Measurements from ENCODE around the gene SAC3D1.
A peak's percentile ranks its signal among the peaks of the same experiment; 100 is the strongest.

SAC3D1 gene

GRCh38 chr11:65071907-65072630 lies 31.1 kb downstream of the SAC3D1 start:
- no peaks in the 10 kb centered on the region for H3K27me3 ChIP-seq (ENCODE audit: control insufficient read depth, insufficient read depth, low read length, poor library complexity, severe bottlenecking)
- H3K27ac ChIP-seq (ENCODE audit: insufficient read depth, low read depth, low read length, poor library complexity, severe bottlenecking), result no peak overlapping the region
- no peaks in the 10 kb centered on the region for H3K9me3 ChIP-seq (ENCODE audit: control insufficient read depth, low read length)
- H3K4me3 ChIP-seq (ENCODE audit: insufficient read depth, low read depth, low read length), result no peak overlapping the region
- 73 to 81% methylated on average over 4 of the region's 4 CpGs for WGBS, 2 experiments
- peaks cover 3% of the 10 kb centered on the region for H3K36me3 ChIP-seq (ENCODE audit: control insufficient read depth, insufficient read depth, low read length)
- peaks cover 4% of the 10 kb centered on the region for H3K4me1 ChIP-seq (ENCODE audit: control insufficient read depth, insufficient read depth, low read length)

GRCh38 chr11:65072631-65072966 lies 31.6 kb downstream of the SAC3D1 start:
- Histone ChIP-seq H3K27me3 (ENCODE audit: control insufficient read depth, insufficient read depth, low read length, poor library complexity, severe bottlenecking) (no peaks in the 10 kb centered on the region), H3K27ac (ENCODE audit: insufficient read depth, low read depth, low read length, poor library complexity, severe bottlenecking) (no peak overlapping the region), H3K4me1 (ENCODE audit: control insufficient read depth, insufficient read depth, low read length) (peaks cover 4% of the 10 kb centered on the region), H3K9me3 (ENCODE audit: control insufficient read depth, low read length) (no peaks in the 10 kb centered on the region), H3K36me3 (ENCODE audit: control insufficient read depth, insufficient read depth, low read length) (peaks cover 8% of the 10 kb centered on the region), H3K4me3 (ENCODE audit: insufficient read depth, low read depth, low read length) (no peak overlapping the region)
- 82 to 84% methylated on average over 1 of the region's 1 CpG for WGBS, 2 experiments

- H3K27me3 ChIP-seq (ENCODE audit: control insufficient read depth, insufficient read depth, low read length, poor library complexity, severe bottlenecking), result no peaks in the 10 kb centered on the region
- H3K4me1 ChIP-seq (ENCODE audit: control insufficient read depth, insufficient read depth, low read length), result peaks cover 4% of the 10 kb centered on the region
- WGBS, 2 experiments, result 88 to 92% methylated on average over 4 of the region's 4 CpGs
- no peak overlapping the region for H3K27ac ChIP-seq (ENCODE audit: insufficient read depth, low read depth, low read length, poor library complexity, severe bottlenecking)
- no peaks in the 10 kb centered on the region for H3K9me3 ChIP-seq (ENCODE audit: control insufficient read depth, low read length)
- peaks cover 34% of the 10 kb centered on the region for H3K36me3 ChIP-seq (ENCODE audit: control insufficient read depth, insufficient read depth, low read length)
- H3K4me3 ChIP-seq (ENCODE audit: insufficient read depth, low read depth, low read length), result no peak overlapping the region
These were observed 36.4 kb downstream of the SAC3D1 start for GRCh38 chr11:65077451-65077850.

- H3K4me1 ChIP-seq (ENCODE audit: control insufficient read depth, insufficient read depth, low read length), result peaks cover 10% of the 10 kb centered on the region
- H3K36me3 ChIP-seq (ENCODE audit: control insufficient read depth, insufficient read depth, low read length), result peaks cover 34% of the 10 kb centered on the region
- no peaks in the 10 kb centered on the region for H3K9me3 ChIP-seq (ENCODE audit: control insufficient read depth, low read length)
- 85 to 86% methylated on average over 3 of the region's 3 CpGs for WGBS, 2 experiments
- H3K27ac ChIP-seq (ENCODE audit: insufficient read depth, low read depth, low read length, poor library complexity, severe bottlenecking), result no peak overlapping the region
- H3K4me3 ChIP-seq (ENCODE audit: insufficient read depth, low read depth, low read length), result no peak overlapping the region
- no peaks in the 10 kb centered on the region for H3K27me3 ChIP-seq (ENCODE audit: control insufficient read depth, insufficient read depth, low read length, poor library complexity, severe bottlenecking)
These were observed 37.1 kb downstream of the SAC3D1 start for GRCh38 chr11:65078151-65078550.

DNA sequence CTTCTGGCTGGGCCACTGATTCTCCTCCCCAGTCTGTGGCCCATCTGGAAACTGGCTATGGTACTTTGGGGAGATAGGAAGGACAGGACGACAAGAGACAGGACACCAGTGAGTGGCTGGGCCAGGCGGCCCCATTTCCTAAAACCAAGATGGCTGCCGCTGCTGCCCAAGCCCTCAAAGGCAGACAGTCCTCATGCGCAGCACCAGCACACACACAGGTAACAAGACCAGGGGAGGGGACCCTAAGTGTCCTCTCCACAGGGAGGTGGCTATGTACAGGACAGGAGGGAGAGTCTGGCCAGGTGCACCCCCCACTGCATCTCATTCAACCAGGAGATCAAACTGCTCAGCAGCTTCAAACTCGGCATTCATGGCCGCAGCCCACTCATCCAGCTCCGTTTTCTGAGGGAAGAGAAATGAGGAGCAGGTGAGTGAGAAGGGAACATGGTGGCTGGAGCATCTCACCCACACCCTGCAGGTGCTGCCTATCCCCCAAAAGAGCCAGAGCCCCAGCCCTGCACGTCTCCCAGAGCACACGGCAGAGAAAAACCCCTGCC lies 37.9 kb downstream of the SAC3D1 start:
- Histone ChIP-seq H3K27me3 (ENCODE audit: control insufficient read depth, insufficient read depth, low read length, poor library complexity, severe bottlenecking) (no peaks in the 10 kb centered on the region), H3K9me3 (ENCODE audit: control insufficient read depth, low read length) (no peaks in the 10 kb centered on the region), H3K36me3 (ENCODE audit: control insufficient read depth, insufficient read depth, low read length) (peaks cover 34% of the 10 kb centered on the region), H3K4me3 (ENCODE audit: insufficient read depth, low read depth, low read length) (no peak overlapping the region), H3K4me1 (ENCODE audit: control insufficient read depth, insufficient read depth, low read length) (peaks cover 12% of the 10 kb centered on the region), H3K27ac (ENCODE audit: insufficient read depth, low read depth, low read length, poor library complexity, severe bottlenecking) (no peak overlapping the region)
- 92 to 97% methylated on average over 9 of the region's 9 CpGs for WGBS, 2 experiments

DNA sequence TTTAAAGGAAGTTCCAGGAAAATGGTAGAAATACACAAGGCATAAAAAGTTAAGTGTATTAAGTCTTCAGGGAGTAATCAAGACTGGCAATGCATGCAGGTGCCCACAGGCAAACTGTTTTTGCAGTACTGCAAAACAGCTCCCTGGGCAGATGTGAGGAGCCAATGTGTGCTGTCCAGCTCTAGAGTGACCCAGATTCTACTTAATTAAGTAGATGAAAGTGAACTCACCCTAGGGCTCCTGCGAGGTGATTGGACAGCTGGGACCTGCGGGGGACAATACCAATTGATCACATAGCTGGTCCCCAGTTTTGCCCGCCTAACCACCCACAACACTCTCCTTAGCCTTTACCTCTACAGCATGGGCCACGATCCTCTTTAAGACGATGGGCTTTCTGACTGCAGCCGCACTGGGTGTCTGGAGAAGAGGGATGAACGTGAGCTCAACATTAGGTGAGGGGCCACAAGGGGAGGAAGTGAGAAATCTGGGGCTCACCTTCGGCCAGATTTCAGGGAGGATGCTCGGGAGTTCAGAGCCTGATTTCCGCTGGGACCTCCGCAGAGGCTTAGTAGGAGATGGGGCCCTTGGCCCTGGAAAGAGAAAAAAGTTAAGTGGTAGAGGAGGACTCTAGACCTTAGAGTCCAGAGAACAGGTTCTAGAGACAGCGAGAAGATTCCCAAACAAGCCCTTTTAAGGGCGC lies 42.3 kb downstream of the SAC3D1 start:
- Histone ChIP-seq H3K9me3 (ENCODE audit: control insufficient read depth, low read length) (no peaks in the 10 kb centered on the region), H3K27me3 (ENCODE audit: control insufficient read depth, insufficient read depth, low read length, poor library complexity, severe bottlenecking) (no peaks in the 10 kb centered on the region), H3K36me3 (ENCODE audit: control insufficient read depth, insufficient read depth, low read length) (peaks cover 30% of the 10 kb centered on the region), H3K4me1 (ENCODE audit: control insufficient read depth, insufficient read depth, low read length) (peaks cover 9% of the 10 kb centered on the region), H3K27ac (ENCODE audit: insufficient read depth, low read depth, low read length, poor library complexity, severe bottlenecking) (peak overlapping the region; percentile 87), H3K4me3 (ENCODE audit: insufficient read depth, low read depth, low read length) (peak overlapping the region; percentile 93)
- 5% methylated on average over 13 of the region's 13 CpGs for WGBS, 2 experiments

DNA sequence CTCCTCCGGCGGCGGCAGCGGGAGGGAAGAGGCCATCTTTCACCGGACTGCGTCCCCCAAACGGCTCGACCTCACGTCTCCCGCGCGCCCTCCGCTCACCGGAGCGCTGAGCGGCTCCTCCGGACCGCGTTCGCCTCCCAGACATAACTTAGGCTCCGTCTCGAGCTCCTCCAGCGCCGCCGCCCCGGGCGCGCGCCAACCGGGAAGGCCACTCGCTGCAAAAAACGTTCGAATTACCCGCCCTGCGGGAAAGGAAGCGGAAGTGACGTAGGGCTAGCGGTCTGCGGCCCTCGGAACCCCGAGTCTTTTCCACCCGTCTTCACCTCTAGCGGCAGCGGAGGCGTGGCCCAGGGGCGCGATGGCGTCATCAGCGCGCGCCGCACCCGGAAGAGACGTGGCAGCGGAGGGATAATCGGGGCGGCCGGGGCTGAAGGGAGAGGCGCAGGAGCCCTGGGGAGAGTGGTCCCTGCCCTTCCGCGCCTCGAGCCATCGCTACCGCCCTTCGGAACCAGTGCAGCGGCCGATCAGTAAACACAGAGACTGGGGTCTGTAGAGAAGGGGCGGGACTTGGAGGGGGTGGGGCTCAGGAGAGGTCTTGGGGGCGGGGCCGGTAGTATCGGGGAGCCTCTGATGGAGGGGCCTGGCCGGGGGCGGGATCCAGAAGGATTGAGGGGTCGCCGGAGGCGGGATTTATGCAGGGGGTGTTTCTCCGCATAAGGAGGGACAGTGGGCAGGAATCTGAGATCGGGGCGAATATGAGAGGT lies 43.0 kb downstream of the SAC3D1 start, which contains the start of the genes CDCA5 and ZFPL1:
TSS of gene CDCA5 (minus strand) at position 207 of the 764 bp plus-strand sequence. CDS start at position 145, 62 bp downstream.
TSS of gene ZFPL1 (plus strand) at position 389 of the 764 bp plus-strand sequence. CDS start 477 bp downstream, outside the sequence.
- H3K27ac ChIP-seq (ENCODE audit: insufficient read depth, low read depth, low read length, poor library complexity, severe bottlenecking), result peak within 1 kb of the TSS; percentile 87
- peaks cover 9% of the 10 kb centered on the region for H3K4me1 ChIP-seq (ENCODE audit: control insufficient read depth, insufficient read depth, low read length)
- H3K36me3 ChIP-seq (ENCODE audit: control insufficient read depth, insufficient read depth, low read length), result peaks cover 25% of the 10 kb centered on the region
- WGBS, 2 experiments, result 0% methylated on average over 79 of the region's 79 CpGs
- peak within 1 kb of the TSS; percentile 93 for H3K4me3 ChIP-seq (ENCODE audit: insufficient read depth, low read depth, low read length)
- no peaks in the 10 kb centered on the region for H3K27me3 ChIP-seq (ENCODE audit: control insufficient read depth, insufficient read depth, low read length, poor library complexity, severe bottlenecking)
- H3K9me3 ChIP-seq (ENCODE audit: control insufficient read depth, low read length), result no peaks in the 10 kb centered on the region

- H3K36me3 ChIP-seq (ENCODE audit: control insufficient read depth, insufficient read depth, low read length), result peaks cover 23% of the 10 kb centered on the region
- no peaks in the 10 kb centered on the region for H3K27me3 ChIP-seq (ENCODE audit: control insufficient read depth, insufficient read depth, low read length, poor library complexity, severe bottlenecking)
- no peaks in the 10 kb centered on the region for H3K9me3 ChIP-seq (ENCODE audit: control insufficient read depth, low read length)
- H3K27ac ChIP-seq (ENCODE audit: insufficient read depth, low read depth, low read length, poor library complexity, severe bottlenecking), result peak overlapping the region; percentile 87
- 57 to 59% methylated on average over 23 of the region's 23 CpGs for WGBS, 2 experiments
- H3K4me3 ChIP-seq (ENCODE audit: insufficient read depth, low read depth, low read length), result peak overlapping the region; percentile 93
- peaks cover 9% of the 10 kb centered on the region for H3K4me1 ChIP-seq (ENCODE audit: control insufficient read depth, insufficient read depth, low read length)
These were observed 43.8 kb downstream of the SAC3D1 start for GRCh38 chr11:65084598-65085375.

- H3K27me3 ChIP-seq (ENCODE audit: control insufficient read depth, insufficient read depth, low read length, poor library complexity, severe bottlenecking), result no peaks in the 10 kb centered on the region
- no peak overlapping the region for H3K27ac ChIP-seq (ENCODE audit: insufficient read depth, low read depth, low read length, poor library complexity, severe bottlenecking)
- H3K4me1 ChIP-seq (ENCODE audit: control insufficient read depth, insufficient read depth, low read length), result peaks cover 9% of the 10 kb centered on the region
- H3K4me3 ChIP-seq (ENCODE audit: insufficient read depth, low read depth, low read length), result no peak overlapping the region
- 95 to 96% methylated on average over 4 of the region's 4 CpGs for WGBS, 2 experiments
- peaks cover 21% of the 10 kb centered on the region for H3K36me3 ChIP-seq (ENCODE audit: control insufficient read depth, insufficient read depth, low read length)
- H3K9me3 ChIP-seq (ENCODE audit: control insufficient read depth, low read length), result no peaks in the 10 kb centered on the region
These were observed 44.4 kb downstream of the SAC3D1 start for GRCh38 chr11:65085446-65085845.

Measured in ectodermal cell (in vitro differentiated cells).